Gastroesophageal sphincter (tissue), 4 donors: ENCODE data around the gene MRPS5. TPM values are rescaled to one million over a fixed set of nuclear protein-coding genes. Genes with fewer than 3 reads are reported as not detected.

Experiments
- ATAC-seq: fragments of 150-250 bp; one replicate; pipeline ENCODE4 v1.9.1; 2016; ENCODE audit warnings: mild to moderate bottlenecking, moderate library complexity
- H3K27ac ChIP-seq, 4 donors: fragments of 200-600 bp; sonication (generic) in 3 of 4; 1 replicate in 3 of 4; 2 replicates in 1 of 4; pipeline ENCODE4 v1.5.1; 2016 to 2019
- H3K27me3 ChIP-seq: fragments of 200-600 bp; sonication (generic); one replicate; pipeline ENCODE4 v1.5.1; 2019
- H3K36me3 ChIP-seq, 2 donors: fragments of 200-600 bp; sonication (generic); one replicate each; pipeline ENCODE4 v1.5.1; 2019; ENCODE audit warnings: control low read depth in 1 of 2
- H3K4me1 ChIP-seq, 3 donors: fragments of 200-600 bp; sonication (generic); 1 replicate in 2 of 3; 2 replicates in 1 of 3; pipeline ENCODE4 v1.5.1; 2016 to 2019; ENCODE audit warnings: control low read depth in 2 of 3
- H3K4me3 ChIP-seq, 2 donors: fragments of 200-600 bp; sonication (generic); one replicate each; pipeline ENCODE4 v1.5.1; 2019; ENCODE audit warnings: mild to moderate bottlenecking in 1 of 2, moderate library complexity in 1 of 2
- H3K9me3 ChIP-seq, 3 donors: fragments of 200-600 bp; sonication (generic); one replicate each; pipeline ENCODE4 v1.5.1; 2017 to 2019; ENCODE audit warnings: control low read depth in 2 of 3
- CTCF ChIP-seq, 4 experiments: fragments of 200-600 bp in 2 of 4; fragments of 450-650 bp in 2 of 4; sonication (generic) in 1 of 4; IDR thresholded peaks; one replicate each; pipeline ENCODE4 v1.5.1; 2017 to 2019; ENCODE audit warnings: antibody characterized with exemption in 4 of 4, mild to moderate bottlenecking in 2 of 4, moderate library complexity in 2 of 4
- EP300 ChIP-seq: sonication (generic); formaldehyde crosslinking; IDR thresholded peaks from one replicate; pipeline ENCODE4 v1.6.1; 2017; ENCODE audit warnings: antibody characterized with exemption, mild to moderate bottlenecking
- POLR2A ChIP-seq, 2 donors: fragments of 450-650 bp; IDR thresholded peaks; one replicate each; pipeline ENCODE4 v1.6.1; 2017; ENCODE audit warnings: antibody characterized with exemption in 2 of 2, mild to moderate bottlenecking in 2 of 2, moderate library complexity in 1 of 2
- POLR2AphosphoS5 ChIP-seq: sonication (generic); formaldehyde crosslinking; IDR thresholded peaks from one replicate; pipeline ENCODE4 v1.6.1; 2017; ENCODE audit warnings: antibody characterized with exemption
- WGBS, 2 donors: methylation state at CpG; one replicate each; pipeline ENCODE4 v1.1.5; 2018; ENCODE audit warnings: low coverage in 1 of 2; 5-methylcytosine and 5-hydroxymethylcytosine counted together
- total RNA-seq, 4 donors: library from RNA; depleted of rRNA; stranded (reverse); fragments of >200 nt; gene quantifications; one replicate each; pipeline ENCODE4 v1.1.0, GENCODE V29; 2016

The MRPS5 gene
- 10 to 100 TPM; 33.0 to 46.3 (median 41.3) TPM for total RNA-seq

GRCh38 chr2:95121407-95122196 lies at the start of gene MRPS5:
TSS of gene MRPS5 (minus strand) at chr2:95121808. CDS start at chr2:95121791, 17 bp downstream.
- Histone ChIP-seq H3K4me3 (peak within 1 kb of the TSS; percentile 96 to 99), H3K9me3 (no peaks in the 10 kb centered on the region), H3K27ac (peak within 1 kb of the TSS; percentile 83 to 93 (median 92)), H3K36me3 (peaks cover 0 to 8% of the 10 kb centered on the region in 2 donors), H3K27me3 (no peaks in the 10 kb centered on the region), H3K4me1 (peaks cover 0 to 45% (median 16%) of the 10 kb centered on the region in 3 donors)
- ATAC-seq = peak; percentile 97
- TF ChIP-seq EP300 (no peak), POLR2A (IDR thresholded peaks at IDR 0.05) (peak; percentile 49 to 62), CTCF (IDR thresholded peaks at IDR 0.05) (peak in 2 of 4 experiments; percentile 17 to 24), POLR2AphosphoS5 (peak; percentile 58)
- WGBS, 2 donors = no CpG with 5 or more reads among the region's 86 CpGs

GRCh38 chr2:95166065-95166763 lies 44.6 kb upstream of the MRPS5 start:
- no peaks in the 10 kb centered on the region for H3K27me3 ChIP-seq
- 14% methylated on average over 5 of the region's 16 CpGs; no CpG with 5 or more reads in 1 of the 2 donors for WGBS, 2 donors
- H3K4me1 ChIP-seq = peaks cover 2 to 30% (median 13%) of the 10 kb centered on the region in 3 donors
- H3K9me3 ChIP-seq = no peaks in the 10 kb centered on the region
- peak; percentile 3 for ATAC-seq
- no peak for TF ChIP-seq EP300
- no peak for TF ChIP-seq POLR2AphosphoS5
- TF ChIP-seq CTCF (IDR thresholded peaks at IDR 0.05) = no peak
- TF ChIP-seq POLR2A (IDR thresholded peaks at IDR 0.05) = no peak
- peak overlapping the region in 3 of 4 donors; percentile 85 to 98 (median 89) for H3K27ac ChIP-seq
- peak overlapping the region; percentile 40 to 68 for H3K4me3 ChIP-seq
- H3K36me3 ChIP-seq = no peaks in the 10 kb centered on the region

GRCh38 chr2:95165371-95166064 lies 43.9 kb upstream of the MRPS5 start, which contains the start of gene ZNF2:
TSS of gene ZNF2 (plus strand) at chr2:95165809. CDS start at chr2:95176227, 10,418 bp downstream.
- Histone ChIP-seq H3K27ac (peak within 1 kb of the TSS; percentile 77 to 98 (median 87)), H3K4me3 (peak within 1 kb of the TSS; percentile 40 to 68), H3K4me1 (peaks cover 2 to 30% (median 13%) of the 10 kb centered on the region in 3 donors), H3K27me3 (no peaks in the 10 kb centered on the region), H3K36me3 (no peaks in the 10 kb centered on the region), H3K9me3 (no peaks in the 10 kb centered on the region)
- peak; percentile 98 for ATAC-seq
- TF ChIP-seq CTCF (IDR thresholded peaks at IDR 0.05) (peak in 2 of 4 experiments; percentile 8 to 28), POLR2A (IDR thresholded peaks at IDR 0.05) (peak; percentile 42 to 56), POLR2AphosphoS5 (peak; percentile 78), EP300 (no peak)
- WGBS, 2 donors = 1% methylated on average over 15 of the region's 56 CpGs; no CpG with 5 or more reads in 1 of the 2 donors

GRCh38 chr2:95165030-95165370 lies 43.4 kb upstream of the MRPS5 start:
- Histone ChIP-seq H3K36me3 (no peaks in the 10 kb centered on the region), H3K27ac (peak overlapping the region; percentile 77 to 98 (median 87)), H3K4me3 (peak overlapping the region; percentile 40 to 68), H3K9me3 (no peaks in the 10 kb centered on the region), H3K4me1 (peaks cover 2 to 34% (median 13%) of the 10 kb centered on the region in 3 donors), H3K27me3 (no peaks in the 10 kb centered on the region)
- peak; percentile 25 for ATAC-seq
- 0% methylated on average over 1 to 4 of the region's 9 CpGs for WGBS, 2 donors
- TF ChIP-seq POLR2A (IDR thresholded peaks at IDR 0.05) (no peak), POLR2AphosphoS5 (no peak)
